Measurements from ENCODE around the gene YPEL3. TPM values are rescaled to one million over a fixed set of nuclear protein-coding genes. Genes with fewer than 3 reads are reported as not detected.
A peak's percentile ranks its signal among the peaks of the same experiment; 100 is the strongest.

YPEL3 gene
- total RNA-seq, 1 donor from 2014 or later: 57.9 TPM

GRCh38 chr16:30065943-30066760, 29.9 kb downstream of the YPEL3 start:
- no peak for DNase-seq
- TF ChIP-seq, protein P1, sequence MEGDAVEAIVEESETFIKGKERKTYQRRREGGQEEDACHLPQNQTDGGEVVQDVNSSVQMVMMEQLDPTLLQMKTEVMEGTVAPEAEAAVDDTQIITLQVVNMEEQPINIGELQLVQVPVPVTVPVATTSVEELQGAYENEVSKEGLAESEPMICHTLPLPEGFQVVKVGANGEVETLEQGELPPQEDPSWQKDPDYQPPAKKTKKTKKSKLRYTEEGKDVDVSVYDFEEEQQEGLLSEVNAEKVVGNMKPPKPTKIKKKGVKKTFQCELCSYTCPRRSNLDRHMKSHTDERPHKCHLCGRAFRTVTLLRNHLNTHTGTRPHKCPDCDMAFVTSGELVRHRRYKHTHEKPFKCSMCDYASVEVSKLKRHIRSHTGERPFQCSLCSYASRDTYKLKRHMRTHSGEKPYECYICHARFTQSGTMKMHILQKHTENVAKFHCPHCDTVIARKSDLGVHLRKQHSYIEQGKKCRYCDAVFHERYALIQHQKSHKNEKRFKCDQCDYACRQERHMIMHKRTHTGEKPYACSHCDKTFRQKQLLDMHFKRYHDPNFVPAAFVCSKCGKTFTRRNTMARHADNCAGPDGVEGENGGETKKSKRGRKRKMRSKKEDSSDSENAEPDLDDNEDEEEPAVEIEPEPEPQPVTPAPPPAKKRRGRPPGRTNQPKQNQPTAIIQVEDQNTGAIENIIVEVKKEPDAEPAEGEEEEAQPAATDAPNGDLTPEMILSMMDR (IDR thresholded peaks at IDR 0.05; ENCODE audit: partially characterized antibody, unreplicated experiment): no peak
- Mint-ChIP-seq H3K9me3 (ENCODE audit: unreplicated experiment) (peaks cover 5% of the 10 kb centered on the region), H3K4me3 (ENCODE audit: unreplicated experiment) (peak overlapping the region; percentile 95), H3K36me3 (ENCODE audit: unreplicated experiment) (no peaks in the 10 kb centered on the region), H3K27me3 (ENCODE audit: unreplicated experiment) (peaks cover 5% of the 10 kb centered on the region), H3K4me1 (ENCODE audit: low read depth, unreplicated experiment) (peaks cover 10% of the 10 kb centered on the region), H3K27ac (ENCODE audit: unreplicated experiment) (peak overlapping the region; percentile 80)

DNA sequence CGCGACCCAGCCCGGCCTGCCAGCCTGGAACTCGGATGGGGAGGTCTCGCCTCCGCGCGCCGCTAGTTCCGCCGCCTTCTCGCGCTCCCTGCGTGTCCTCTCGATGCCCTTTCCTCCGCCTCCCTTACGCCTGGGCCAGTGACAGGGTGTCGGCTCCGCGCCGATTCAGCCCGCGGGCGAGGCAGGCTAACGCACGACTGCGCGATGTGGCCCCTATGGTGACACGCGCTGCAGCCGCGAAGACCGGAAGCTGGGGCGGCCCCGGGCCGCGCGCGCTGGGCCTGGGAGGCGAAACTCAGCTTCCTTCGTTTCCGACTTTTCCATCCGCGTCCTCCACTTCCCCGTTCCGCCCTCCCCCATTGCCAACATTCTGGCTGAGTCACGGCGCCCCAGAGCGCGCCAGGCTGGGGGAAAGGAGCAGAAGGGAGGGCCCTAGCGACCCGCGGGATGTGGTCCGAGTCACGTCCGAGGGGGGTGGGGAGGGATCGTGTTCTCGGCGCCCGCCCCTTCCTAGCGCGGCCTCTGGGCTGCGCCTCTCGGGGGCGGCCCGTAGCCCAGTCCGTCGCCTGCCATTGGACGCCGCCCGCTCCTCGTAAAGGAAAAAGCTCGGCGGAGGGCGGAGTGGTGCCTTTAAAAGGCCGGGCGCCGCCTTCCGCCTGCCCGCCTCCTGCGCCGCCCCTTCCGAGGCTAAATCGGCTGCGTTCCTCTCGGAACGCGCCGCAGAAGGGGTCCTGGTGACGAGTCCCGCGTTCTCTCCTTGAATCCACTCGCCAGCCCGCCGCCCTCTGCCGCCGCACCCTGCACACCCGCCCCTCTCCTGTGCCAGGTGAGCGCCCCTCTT, 30.7 kb downstream of the YPEL3 start, which contains the start of gene ALDOA:
ALDOA (plus strand) TSS at position 659 of the 841 bp plus-strand sequence. CDS start 1,138 bp downstream, outside the sequence.
- Mint-ChIP-seq H3K36me3 (ENCODE audit: unreplicated experiment) (no peaks in the 10 kb centered on the region), H3K27ac (ENCODE audit: unreplicated experiment) (peak within 1 kb of the TSS; percentile 80), H3K4me1 (ENCODE audit: low read depth, unreplicated experiment) (peaks cover 18% of the 10 kb centered on the region), H3K27me3 (ENCODE audit: unreplicated experiment) (peaks cover 9% of the 10 kb centered on the region), H3K4me3 (ENCODE audit: unreplicated experiment) (peak within 1 kb of the TSS; percentile 95), H3K9me3 (ENCODE audit: unreplicated experiment) (peaks cover 5% of the 10 kb centered on the region)
- TF ChIP-seq, protein P1 (IDR thresholded peaks at IDR 0.05; ENCODE audit: partially characterized antibody, unreplicated experiment): no peak
- peak; percentile 93 for DNase-seq

DNA sequence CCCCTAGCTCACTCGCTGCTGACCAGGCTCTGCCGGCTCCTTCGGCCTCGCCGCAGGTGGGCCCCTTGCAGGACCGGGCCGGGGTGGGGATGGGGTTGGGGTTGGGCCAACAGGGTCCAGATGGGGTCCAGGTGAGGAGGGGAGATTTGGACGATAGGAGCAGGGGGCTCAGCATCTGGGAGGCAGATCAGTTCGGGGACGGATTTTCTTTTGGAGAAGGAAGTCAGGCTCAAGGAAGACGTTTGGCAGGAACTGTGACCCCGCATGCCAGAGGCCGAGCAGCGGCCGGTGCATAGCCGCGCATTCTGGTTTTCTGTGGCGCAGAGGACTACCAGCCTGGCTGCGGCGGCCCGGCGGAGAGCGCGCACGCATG, 31.3 kb downstream of the YPEL3 start:
- Mint-ChIP-seq H3K27ac (ENCODE audit: unreplicated experiment) (peak overlapping the region; percentile 80), H3K4me3 (ENCODE audit: unreplicated experiment) (peak overlapping the region; percentile 94), H3K4me1 (ENCODE audit: low read depth, unreplicated experiment) (peaks cover 18% of the 10 kb centered on the region), H3K27me3 (ENCODE audit: unreplicated experiment) (peaks cover 9% of the 10 kb centered on the region), H3K36me3 (ENCODE audit: unreplicated experiment) (no peaks in the 10 kb centered on the region), H3K9me3 (ENCODE audit: unreplicated experiment) (peaks cover 5% of the 10 kb centered on the region)
- TF ChIP-seq, protein P1 (IDR thresholded peaks at IDR 0.05; ENCODE audit: partially characterized antibody, unreplicated experiment): no peak
- no peak for DNase-seq

GRCh38 chr16:30063893-30064728, 31.9 kb downstream of the YPEL3 start:
- TF ChIP-seq, protein P1 (IDR thresholded peaks at IDR 0.05; ENCODE audit: partially characterized antibody, unreplicated experiment): no peak
- H3K36me3 Mint-ChIP-seq (ENCODE audit: unreplicated experiment): no peaks in the 10 kb centered on the region
- no peak for DNase-seq
- H3K4me3 Mint-ChIP-seq (ENCODE audit: unreplicated experiment): peak overlapping the region; percentile 94
- peaks cover 18% of the 10 kb centered on the region for H3K4me1 Mint-ChIP-seq (ENCODE audit: low read depth, unreplicated experiment)
- H3K9me3 Mint-ChIP-seq (ENCODE audit: unreplicated experiment): peaks cover 5% of the 10 kb centered on the region
- peak overlapping the region; percentile 80 for H3K27ac Mint-ChIP-seq (ENCODE audit: unreplicated experiment)
- H3K27me3 Mint-ChIP-seq (ENCODE audit: unreplicated experiment): peaks cover 9% of the 10 kb centered on the region
